ENCODE results near the gene PLA2G2E.
"Not testable (repeated sequence)": the region's sequence is repeated elsewhere in the genome, so short reads cannot be mapped to it uniquely, and the experiment has no call there.

PLA2G2E gene

GRCh38 chr1:19927130-19927421 lies 3.7 kb upstream of the PLA2G2E start:
- not testable (repeated sequence) for DNase-seq (ENCODE audit: low read depth)

GRCh38 chr1:19926296-19927129 lies 3.1 kb upstream of the PLA2G2E start:
- DNase-seq (ENCODE audit: low read depth): no peak

GRCh38 chr1:19925342-19926070 lies 2.1 kb upstream of the PLA2G2E start:
- no peak for DNase-seq (ENCODE audit: low read depth)

- DNase-seq (ENCODE audit: low read depth): no peak
Measured at GRCh38 chr1:19923953-19924346, 533 bp upstream of the PLA2G2E start.

GRCh38 chr1:19922015-19922688 lies 1.3 kb downstream of the PLA2G2E start:
- DNase-seq (ENCODE audit: low read depth): no peak

- DNase-seq (ENCODE audit: low read depth): no peak
Measured at GRCh38 chr1:19921310-19921709, 2.1 kb downstream of the PLA2G2E start.

GRCh38 chr1:19920132-19920710 lies 3.2 kb downstream of the PLA2G2E start:
- no peak for DNase-seq (ENCODE audit: low read depth)

- peak; percentile 80 for DNase-seq (ENCODE audit: low read depth)
Measured at GRCh38 chr1:19918057-19918456, 5.4 kb downstream of the PLA2G2E start.

- DNase-seq (ENCODE audit: low read depth): no peak
Measured at GRCh38 chr1:19910650-19911049, 12.8 kb downstream of the PLA2G2E start.

GRCh38 chr1:19909971-19910370 lies 13.4 kb downstream of the PLA2G2E start:
- no peak for DNase-seq (ENCODE audit: low read depth)

GRCh38 chr1:19909392-19909791 lies 14.0 kb downstream of the PLA2G2E start:
- DNase-seq (ENCODE audit: low read depth): peak; percentile 49

GRCh38 chr1:19907456-19907855 lies 16.0 kb downstream of the PLA2G2E start:
- DNase-seq (ENCODE audit: low read depth): no peak

- DNase-seq (ENCODE audit: low read depth): no peak
Measured at GRCh38 chr1:19903621-19904020, 19.8 kb downstream of the PLA2G2E start.

GRCh38 chr1:19901653-19902052 lies 21.8 kb downstream of the PLA2G2E start:
- DNase-seq (ENCODE audit: low read depth): no peak

GRCh38 chr1:19894218-19894617 lies 29.2 kb downstream of the PLA2G2E start:
- no peak for DNase-seq (ENCODE audit: low read depth)

- DNase-seq (ENCODE audit: low read depth): no peak
Measured at GRCh38 chr1:19893687-19894086, 29.7 kb downstream of the PLA2G2E start.

GRCh38 chr1:19892628-19893168 lies 30.7 kb downstream of the PLA2G2E start:
- DNase-seq (ENCODE audit: low read depth): peak; percentile 45

GRCh38 chr1:19892129-19892528 lies 31.3 kb downstream of the PLA2G2E start:
- no peak for DNase-seq (ENCODE audit: low read depth)

GRCh38 chr1:19889656-19890055 lies 33.8 kb downstream of the PLA2G2E start:
- DNase-seq (ENCODE audit: low read depth): no peak

- no peak for DNase-seq (ENCODE audit: low read depth)
Measured at GRCh38 chr1:19888112-19888511, 35.3 kb downstream of the PLA2G2E start.

GRCh38 chr1:19885821-19886220 lies 37.6 kb downstream of the PLA2G2E start:
- no peak for DNase-seq (ENCODE audit: low read depth)

GRCh38 chr1:19884312-19884711 lies 39.1 kb downstream of the PLA2G2E start:
- peak; percentile 15 for DNase-seq (ENCODE audit: low read depth)
